ENCODE results near the gene CTSE. TPM values are rescaled to one million over a fixed set of nuclear protein-coding genes. Genes with fewer than 3 reads are reported as not detected.

Gene CTSE
- total RNA-seq, 1 donor from 2014 or later, result 42.0 TPM

GRCh38 chr1:206022766-206023165, 929 bp downstream of the CTSE start:
- Mint-ChIP-seq H3K27me3 (peaks cover 12% of the 10 kb centered on the region), H3K27ac (no peak overlapping the region), H3K4me3 (no peak overlapping the region), H3K36me3 (no peaks in the 10 kb centered on the region), H3K4me1 (ENCODE audit: unreplicated experiment) (peaks cover 15% of the 10 kb centered on the region), H3K9me3 (peaks cover 13% of the 10 kb centered on the region)
- TF ChIP-seq CTCF (conservative IDR thresholded peaks at IDR 0.05), result no peak
- DNase-seq (ENCODE audit: extremely low spot score, unreplicated experiment), result peak; percentile 44

GRCh38 chr1:206021626-206022365, 1.9 kb downstream of the CTSE start:
- peak; percentile 58 for DNase-seq (ENCODE audit: extremely low spot score, unreplicated experiment)
- Mint-ChIP-seq H3K27ac (peak overlapping the region; percentile 81), H3K27me3 (peaks cover 12% of the 10 kb centered on the region)

GRCh38 chr1:206021008-206021625, 2.6 kb downstream of the CTSE start:
- no peak for TF ChIP-seq CTCF (conservative IDR thresholded peaks at IDR 0.05)
- Mint-ChIP-seq H3K27me3 (peaks cover 12% of the 10 kb centered on the region), H3K4me1 (ENCODE audit: unreplicated experiment) (peaks cover 15% of the 10 kb centered on the region), H3K27ac (peak overlapping the region; percentile 81), H3K9me3 (peaks cover 11% of the 10 kb centered on the region), H3K36me3 (no peaks in the 10 kb centered on the region), H3K4me3 (peak overlapping the region; percentile 46)
- DNase-seq (ENCODE audit: extremely low spot score, unreplicated experiment), result peak; percentile 29

More at GRCh38 chr1:206021626-206022365, 1.9 kb downstream of the CTSE start:
- peak overlapping the region; percentile 46 for H3K4me3 Mint-ChIP-seq
- peaks cover 15% of the 10 kb centered on the region for H3K4me1 Mint-ChIP-seq (ENCODE audit: unreplicated experiment)
- TF ChIP-seq CTCF (conservative IDR thresholded peaks at IDR 0.05), result no peak
- no peaks in the 10 kb centered on the region for H3K36me3 Mint-ChIP-seq
- peaks cover 13% of the 10 kb centered on the region for H3K9me3 Mint-ChIP-seq

- peaks cover 15% of the 10 kb centered on the region for H3K4me1 Mint-ChIP-seq (ENCODE audit: unreplicated experiment)
- TF ChIP-seq CTCF (conservative IDR thresholded peaks at IDR 0.05), result no peak
- no peak overlapping the region for H3K27ac Mint-ChIP-seq
- H3K27me3 Mint-ChIP-seq, result peaks cover 12% of the 10 kb centered on the region
- peaks cover 6% of the 10 kb centered on the region for H3K9me3 Mint-ChIP-seq
- DNase-seq (ENCODE audit: extremely low spot score, unreplicated experiment), result peak; percentile 25
- H3K4me3 Mint-ChIP-seq, result no peak overlapping the region
- H3K36me3 Mint-ChIP-seq, result no peaks in the 10 kb centered on the region
Measured at GRCh38 chr1:206020393-206021007, 3.2 kb downstream of the CTSE start.

GRCh38 chr1:206015071-206015470, 8.6 kb downstream of the CTSE start:
- H3K9me3 Mint-ChIP-seq, result no peaks in the 10 kb centered on the region
- no peak for DNase-seq (ENCODE audit: extremely low spot score, unreplicated experiment)
- H3K4me1 Mint-ChIP-seq (ENCODE audit: unreplicated experiment), result no peaks in the 10 kb centered on the region
- TF ChIP-seq CTCF (conservative IDR thresholded peaks at IDR 0.05), result no peak
- H3K4me3 Mint-ChIP-seq, result no peak overlapping the region
- no peaks in the 10 kb centered on the region for H3K36me3 Mint-ChIP-seq
- H3K27me3 Mint-ChIP-seq, result no peaks in the 10 kb centered on the region
- H3K27ac Mint-ChIP-seq, result no peak overlapping the region
